A549 treated with Mapracorat at 1 μM for 4 hours (cell line): ENCODE results near the gene TM4SF18. TPM values are rescaled to one million over a fixed set of nuclear protein-coding genes. Genes with fewer than 3 reads are reported as not detected.

Experiments used
- total RNA-seq: library from RNA; stranded (reverse); fragments of 200-300 nt; extraction: Qiagen RNA extraction; gene quantifications from 5 replicates; pipeline ENCODE4 v1.2.3, GENCODE V29; 2022

The TM4SF18 gene
- total RNA-seq = 33.6 to 37.3 TPM (median 34.3 TPM) in 5 replicates

GRCh38 chr3:149333176-149333859 is at the start of gene TM4SF18:
Gene TM4SF18, minus strand, starts transcription at chr3:149333636. Its CDS starts 254 bp downstream, at chr3:149333382.

GRCh38 chr3:149377408-149378364 is 44.2 kb upstream of the TM4SF18 start, which contains the start of gene TM4SF1:
Gene TM4SF1, minus strand, starts transcription at chr3:149377649. Its CDS starts 102 bp downstream, at chr3:149377547.

Other genes starting within 250 kb of the TM4SF18 start
- 13.0 to 17.5 TPM (median 17.0 TPM) in 5 replicates for gene HLTF, start 247.1 kb downstream of the TM4SF18 start, total RNA-seq
- 28.8 to 35.9 TPM (median 34.1 TPM) in 5 replicates for gene HPS3, start 204.0 kb downstream of the TM4SF18 start, total RNA-seq
- gene CP, start 111.8 kb downstream of the TM4SF18 start, total RNA-seq = 4.5 to 7.7 TPM (median 5.5 TPM) in 5 replicates
- gene TM4SF1, start 44.0 kb upstream of the TM4SF18 start, total RNA-seq = 1,029 to 1,594 TPM (median 1,260 TPM) in 5 replicates
- gene TM4SF4, start 141.1 kb upstream of the TM4SF18 start, total RNA-seq = 25.7 to 46.4 TPM (median 34.4 TPM) in 5 replicates